Endothelial cell of umbilical vein (primary cell): ENCODE data around the gene MMP8. TPM values are rescaled to one million over a fixed set of nuclear protein-coding genes. Genes with fewer than 3 reads are reported as not detected.

Source experiments
- BruUV-seq: library from RNA; stranded (reverse); fragments of 400-500 nt; replicated peaks from 2 replicates; lab custom pipeline; 2021; lab: Mats Ljungman, UMichigan
- CTCF ChIA-PET: fragments of 300-600, 350-600 bp; sonication (Branson Sonifier 250); formaldehyde crosslinking; loops from one replicate; lab custom pipeline; 2021; ENCODE audit warnings: antibody characterized with exemption, inconsistent platforms; lab: Charles Lee
- POLR2A ChIA-PET: fragments of 300-600, 350-600 bp; sonication (Branson Sonifier 250); formaldehyde crosslinking; loops from one replicate; lab custom pipeline; 2021; ENCODE audit warnings: antibody characterized with exemption, inconsistent platforms; lab: Charles Lee
- DNase-seq: peaks from one replicate; pipeline ENCODE4 v3.0.0-alpha.2; 2011; ENCODE audit warnings: low read depth, low spot score
- FAIRE-seq: peaks from 2 replicates; lab custom pipeline; 2011; peaks lifted over from hg19 to GRCh38; lab: Jason Lieb, UNC
- H2AFZ ChIP-seq: 2 replicates; pipeline ENCODE4 v1.6.0; 2012; ENCODE audit warnings: low read depth, low read length, control low read depth, inconsistent platforms
- H3K27ac ChIP-seq: 2 replicates; pipeline ENCODE4 v1.5.1; 2011; ENCODE audit warnings: low read depth, mild to moderate bottlenecking, control low read depth, low read length, moderate library complexity; ENCODE audit not compliant: insufficient read depth
- H3K27me3 ChIP-seq, 2 experiments: 2 replicates each; pipeline versions ENCODE4 v1.6.0 to v1.6.1; 2011; ENCODE audit warnings: low read length in 2 of 2, mixed read lengths in 1 of 2; ENCODE audit not compliant: control insufficient read depth in 2 of 2, insufficient read depth in 2 of 2
- H3K36me3 ChIP-seq, 2 experiments: 2 replicates in 1 of 2; 3 replicates in 1 of 2; pipeline ENCODE4 v1.5.1; 2011; ENCODE audit warnings: low read length in 2 of 2, mild to moderate bottlenecking in 1 of 2, moderate library complexity in 1 of 2; ENCODE audit not compliant: control insufficient read depth in 2 of 2, insufficient read depth in 2 of 2; ENCODE audit errors: extremely low read depth in 1 of 2
- H3K4me1 ChIP-seq: 3 replicates; pipeline ENCODE4 v1.5.1; 2011; ENCODE audit warnings: mild to moderate bottlenecking, low read length; ENCODE audit not compliant: control insufficient read depth, insufficient read depth; ENCODE audit errors: extremely low read depth
- H3K4me2 ChIP-seq: 2 replicates; pipeline ENCODE4 v1.6.1; 2011; ENCODE audit warnings: low read length, control low read depth, mixed read lengths; ENCODE audit not compliant: insufficient read depth
- H3K4me3 ChIP-seq, 3 experiments: fragments of 200-600 bp in 1 of 3; sonication (generic), shearing (Covaris generic) in 1 of 3; replicated peaks in 1 of 3; 2 replicates each; pipeline ENCODE4 v1.5.1; 2011 to 2016; ENCODE audit warnings: control low read depth in 3 of 3, low read length in 3 of 3, mild to moderate bottlenecking in 2 of 3, inconsistent platforms in 1 of 3, low read depth in 1 of 3, moderate library complexity in 1 of 3; ENCODE audit not compliant: insufficient read depth in 1 of 3
- H3K79me2 ChIP-seq: 2 replicates; pipeline ENCODE4 v1.6.0; 2012; ENCODE audit warnings: low read length, inconsistent platforms; ENCODE audit not compliant: control insufficient read depth, insufficient read depth
- H3K9ac ChIP-seq: replicated peaks from 2 replicates; pipeline ENCODE3; 2011; ENCODE audit warnings: low read length, control low read depth; ENCODE audit not compliant: insufficient read depth; ENCODE audit errors: extremely low read depth
- H3K9me1 ChIP-seq: replicated peaks from 3 replicates; pipeline ENCODE4 v1.6.0; 2011; ENCODE audit warnings: mild to moderate bottlenecking, low read length; ENCODE audit not compliant: control insufficient read depth, insufficient read depth; ENCODE audit errors: extremely low read depth
- H3K9me3 ChIP-seq: replicated peaks from 2 replicates; pipeline ENCODE4 v1.5.1; 2012; ENCODE audit warnings: low read length, inconsistent platforms; ENCODE audit not compliant: control insufficient read depth, insufficient read depth
- H4K20me1 ChIP-seq: replicated peaks from 2 replicates; pipeline ENCODE3; 2011; ENCODE audit warnings: mild to moderate bottlenecking, low read length; ENCODE audit not compliant: control insufficient read depth, insufficient read depth; ENCODE audit errors: extremely low read depth
- CTCF ChIP-seq, 2 donors: IDR thresholded peaks; 1 replicate in 1 of 2; 2 replicates in 1 of 2; pipeline ENCODE4 v1.5.1; 2011; ENCODE audit warnings: low read length in 2 of 2, mild to moderate bottlenecking in 2 of 2, moderate library complexity in 2 of 2, control low read depth in 1 of 2, inconsistent platforms in 1 of 2, low read depth in 1 of 2; ENCODE audit not compliant: insufficient read depth in 1 of 2; ENCODE audit errors: extremely low read depth in 1 of 2
- EZH2 ChIP-seq: IDR thresholded peaks from 2 replicates; pipeline ENCODE4 v1.6.1; 2012; ENCODE audit warnings: borderline replicate concordance, low read depth, mild to moderate bottlenecking, moderate library complexity, low read length, inconsistent platforms; ENCODE audit not compliant: severe bottlenecking
- FOS ChIP-seq: IDR thresholded peaks from 2 replicates; pipeline ENCODE4 v1.6.1; 2011; ENCODE audit warnings: mild to moderate bottlenecking, low read length, moderate library complexity, borderline replicate concordance; ENCODE audit not compliant: insufficient read depth
- GATA2 ChIP-seq: IDR thresholded peaks from 2 replicates; pipeline ENCODE4 v1.7.0; 2011; ENCODE audit warnings: low read depth, mild to moderate bottlenecking, moderate library complexity, mixed read lengths, low read length; ENCODE audit not compliant: insufficient read length, insufficient read depth
- JUN ChIP-seq: IDR thresholded peaks from 2 replicates; pipeline ENCODE4 v1.6.1; 2011; ENCODE audit warnings: borderline replicate concordance, low read depth; ENCODE audit not compliant: insufficient read length, insufficient read depth
- MAX ChIP-seq: IDR thresholded peaks from 2 replicates; pipeline ENCODE4 v1.6.1; 2011; ENCODE audit not compliant: insufficient read depth, insufficient read length
- MYC ChIP-seq: IDR thresholded peaks from one replicate; pipeline ENCODE4 v1.6.1; 2011; ENCODE audit warnings: mild to moderate bottlenecking, low read depth, low read length
- POLR2A ChIP-seq: IDR thresholded peaks from 2 replicates; pipeline ENCODE4 v1.6.1; 2012; ENCODE audit warnings: low read depth, mild to moderate bottlenecking, control low read depth, low read length
- POLR2AphosphoS5 ChIP-seq: IDR thresholded peaks from 2 replicates; pipeline ENCODE4 v1.6.1; 2012; ENCODE audit warnings: low read depth, mild to moderate bottlenecking, control low read depth, low read length, moderate library complexity; ENCODE audit not compliant: insufficient read depth
- dilution Hi-C: fragments of 300-500 bp; cut with MboI; formaldehyde crosslinking; loops from one replicate; pipeline ENCODE4 v1.15.0; 2019; ENCODE audit warnings: low sequenced_read_pairs; ENCODE audit not compliant: extremely low pct_ligation_motif_present
- intact Hi-C: fragments of 100-400 bp; cut with micrococcal nuclease; formaldehyde crosslinking; loops from one replicate; pipeline ENCODE4 v1.10.0; 2022
- polyA plus RNA-seq, 4 experiments: library from polyadenylated mRNA; depleted of rRNA in 3 of 4; stranded (reverse) in 3 of 4; unstranded in 1 of 4; fragments of >200 nt; gene quantifications; 2 replicates each; pipeline versions ENCODE4 v1.2.1 to v1.2.3, GENCODE V29; 2011 to 2012; ENCODE audit warnings: missing spikeins in 1 of 4
- total RNA-seq: library from RNA; stranded (reverse); gene quantifications from 2 replicates; pipeline ENCODE4 v1.2.3, GENCODE V29; 2021

MMP8 gene
- total and polyA plus RNA-seq, 2 donors (not counting 3 experiments of a cell fraction or from before 2014, with no cell fraction given): not detected

DNA sequence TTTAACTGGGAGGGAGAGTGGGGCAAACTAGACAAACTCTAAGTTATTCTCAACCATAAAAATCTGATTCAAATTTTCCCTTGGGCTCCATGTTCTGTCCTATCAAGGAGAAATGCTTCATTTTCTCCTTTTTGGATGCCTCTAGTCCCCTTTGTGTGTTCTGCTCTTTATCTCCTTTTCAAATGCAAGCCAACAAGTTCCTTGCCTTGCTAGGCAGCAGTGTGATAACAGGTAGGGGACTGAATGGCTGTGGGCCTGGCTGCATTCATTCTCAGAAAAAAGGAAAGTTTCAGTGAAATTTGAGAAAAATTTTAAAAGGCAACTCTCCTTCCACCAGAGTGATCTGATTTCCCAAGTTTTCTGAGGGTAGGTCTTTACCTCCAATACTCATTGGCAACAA is 26.9 kb upstream of the MMP8 start:
- H3K27me3 ChIP-seq: peaks cover 29 to 31% of the 10 kb centered on the region in 2 experiments
- dilution Hi-C loops: no loop called here
- H3K36me3 ChIP-seq: no peaks in the 10 kb centered on the region
- no peak for FAIRE-seq
- intact Hi-C loops: no loop called here
- H2AFZ ChIP-seq: no peak overlapping the region
- no peaks in the 10 kb centered on the region for H4K20me1 ChIP-seq
- no peaks in the 10 kb centered on the region for H3K9me1 ChIP-seq
- no peak overlapping the region for H3K9ac ChIP-seq
- BruUV-seq: no TSS peak
- TF ChIP-seq CTCF (IDR thresholded peaks at IDR 0.05; ENCODE audit: extremely low read depth in 1 of 2, insufficient read depth in 1 of 2, low read depth in 1 of 2, low read length in 2 of 2) (no peak), POLR2A (no peak), EZH2 (no peak), GATA2 (no peak), JUN (no peak), POLR2AphosphoS5 (no peak), FOS (no peak), MYC (no peak), MAX (no peak)
- DNase-seq: no peak
- no peaks in the 10 kb centered on the region for H3K4me1 ChIP-seq
- no peaks in the 10 kb centered on the region for H3K9me3 ChIP-seq
- no peak overlapping the region for H3K4me3 ChIP-seq
- CTCF ChIA-PET: no interaction called here
- no peaks in the 10 kb centered on the region for H3K79me2 ChIP-seq
- no peak overlapping the region for H3K27ac ChIP-seq
- POLR2A ChIA-PET: no interaction called here
- no peak overlapping the region for H3K4me2 ChIP-seq
